ENCODE results near the gene PRKAR2B. TPM values are rescaled to one million over a fixed set of nuclear protein-coding genes. Genes with fewer than 3 reads are reported as not detected.

PRKAR2B gene
- total and polyA plus RNA-seq, 7 donors = 1.3 to 3.5 (median 1.7) TPM

DNA sequence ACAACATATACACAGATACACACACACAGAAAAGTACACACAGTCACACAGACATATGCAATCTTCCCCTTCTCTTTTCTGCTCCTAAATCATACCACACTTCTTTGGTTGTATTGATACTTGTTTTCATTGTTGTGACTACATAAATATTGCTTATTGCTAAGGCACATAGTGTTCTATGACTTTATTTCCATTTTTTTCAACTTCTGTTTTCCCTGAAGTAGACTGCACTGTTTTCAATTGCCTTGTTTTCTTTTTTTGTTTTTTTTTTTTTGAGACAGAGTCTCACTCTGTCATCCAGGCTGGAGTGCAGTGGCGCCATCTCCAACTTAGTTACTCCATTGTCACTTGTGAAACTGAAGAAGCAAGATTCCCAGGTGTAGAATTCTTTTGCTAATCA is 10.0 kb upstream of the PRKAR2B start:
- no peak for TF ChIP-seq CTCF (IDR thresholded peaks at IDR 0.05)
- no peaks in the 10 kb centered on the region for H3K9me3 ChIP-seq
- 73 to 90% (median 86%) methylated on average over 1 of the region's 1 CpG for WGBS, 3 donors
- no peak overlapping the region for H3K4me3 ChIP-seq
- H3K4me1 ChIP-seq = no peaks in the 10 kb centered on the region
- H3K27ac ChIP-seq = no peak overlapping the region
- no peak for DNase-seq
- H3K27me3 ChIP-seq (ENCODE audit: insufficient read depth in 3 of 3, low read length in 2 of 3) = no peaks in the 10 kb centered on the region
- intact Hi-C loops (cut with DNase I) = no loop called here
- ATAC-seq = no peak
- no peaks in the 10 kb centered on the region for H3K36me3 ChIP-seq (ENCODE audit: insufficient read depth in 1 of 2, low read depth in 1 of 2)

DNA sequence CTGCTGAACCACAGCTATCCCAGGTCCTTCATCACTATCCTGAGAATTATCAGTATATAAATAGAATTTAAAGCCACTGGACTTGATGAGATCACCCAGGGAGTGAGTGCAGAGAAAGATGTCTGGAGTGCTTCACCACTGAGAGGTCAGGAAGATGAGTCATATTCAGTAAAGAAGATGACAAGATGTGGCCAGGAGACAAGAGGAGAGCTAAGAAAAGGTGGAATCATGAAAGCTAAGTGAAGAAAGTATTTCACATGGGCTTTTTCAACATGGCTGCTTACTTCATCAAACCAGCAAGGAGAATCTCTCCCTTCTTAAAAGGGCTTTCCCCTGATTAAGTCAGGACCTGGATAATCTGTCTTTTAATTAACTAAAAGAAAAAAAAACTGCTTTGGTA is 9.1 kb upstream of the PRKAR2B start:
- no peak for ATAC-seq
- no peak overlapping the region for H3K27ac ChIP-seq
- no peaks in the 10 kb centered on the region for H3K36me3 ChIP-seq (ENCODE audit: insufficient read depth in 1 of 2, low read depth in 1 of 2)
- intact Hi-C loops (cut with DNase I) = no loop called here
- no peaks in the 10 kb centered on the region for H3K4me1 ChIP-seq
- TF ChIP-seq CTCF (IDR thresholded peaks at IDR 0.05) = no peak
- no peak for DNase-seq
- H3K27me3 ChIP-seq (ENCODE audit: insufficient read depth in 3 of 3, low read length in 2 of 3) = no peaks in the 10 kb centered on the region
- no peak overlapping the region for H3K4me3 ChIP-seq
- H3K9me3 ChIP-seq = no peaks in the 10 kb centered on the region

DNA sequence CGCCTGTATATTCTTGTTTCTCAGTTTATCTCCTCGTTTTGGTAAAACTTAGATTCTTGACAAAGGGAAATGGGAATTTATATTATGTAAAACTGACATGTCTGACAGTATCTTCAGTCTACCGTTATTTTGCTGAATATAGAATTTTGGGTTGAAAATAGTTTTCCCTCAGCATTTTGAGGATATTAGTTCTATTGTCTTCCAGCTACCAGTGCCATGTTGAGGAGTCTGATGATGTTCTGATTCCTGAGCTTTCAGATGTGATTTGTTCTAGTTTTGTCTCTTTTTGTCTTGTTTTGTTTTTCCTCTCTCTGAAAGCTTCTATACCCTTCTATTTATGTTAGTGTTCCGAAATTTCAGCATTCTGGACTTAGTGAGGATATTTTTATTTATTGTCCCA is 8.0 kb upstream of the PRKAR2B start:
- intact Hi-C loops (cut with DNase I) = no loop called here

DNA sequence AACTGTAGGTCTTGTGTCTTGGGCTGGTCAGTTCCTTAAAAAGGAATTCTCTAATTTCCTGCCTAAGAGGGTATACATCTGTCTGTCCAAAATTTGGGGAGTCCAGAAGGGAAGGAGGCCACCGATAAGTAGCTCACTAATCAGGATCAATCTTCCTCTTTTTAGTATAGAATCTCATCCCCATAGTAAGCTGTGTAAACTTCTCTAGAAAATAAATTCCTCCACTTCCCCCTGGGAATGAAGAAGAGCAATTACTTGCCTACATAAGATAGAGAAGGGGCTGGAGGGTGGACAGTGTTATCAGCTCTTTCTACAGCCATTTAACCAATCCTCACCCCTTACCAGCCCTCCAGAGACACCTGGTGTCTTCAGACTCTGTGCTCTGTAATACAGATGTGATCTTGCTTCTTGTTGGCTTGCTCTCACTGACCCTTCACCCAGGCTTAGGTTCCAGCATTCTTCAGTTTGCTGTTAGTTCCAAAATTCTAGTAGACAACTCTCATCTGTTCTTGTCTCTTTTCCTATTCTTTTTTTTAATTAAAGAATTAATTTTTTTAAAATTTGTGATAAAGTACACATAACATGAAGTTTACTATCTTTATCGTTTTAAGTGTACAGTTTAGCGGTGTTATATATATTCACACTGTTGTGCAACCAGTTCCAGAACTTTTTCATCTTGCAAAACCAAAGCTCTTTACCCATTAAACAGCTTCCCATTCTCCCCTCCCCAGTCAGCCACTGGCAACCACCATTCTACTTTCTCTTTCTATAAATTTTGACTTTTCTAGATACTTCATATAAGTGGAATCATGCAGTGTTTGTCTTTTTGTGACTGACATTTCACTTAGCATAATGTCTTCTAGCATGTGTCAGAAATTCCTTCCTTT is 6.5 kb upstream of the PRKAR2B start:
- H3K9me3 ChIP-seq = no peaks in the 10 kb centered on the region
- intact Hi-C loops (cut with DNase I) = no loop called here
- no peak overlapping the region for H3K27ac ChIP-seq
- TF ChIP-seq CTCF (IDR thresholded peaks at IDR 0.05) = no peak
- H3K27me3 ChIP-seq (ENCODE audit: insufficient read depth in 3 of 3, low read length in 2 of 3) = no peaks in the 10 kb centered on the region
- H3K36me3 ChIP-seq (ENCODE audit: insufficient read depth in 1 of 2, low read depth in 1 of 2) = no peaks in the 10 kb centered on the region
- no peak overlapping the region for H3K4me3 ChIP-seq
- 78 to 93% (median 92%) methylated on average over 3 of the region's 3 CpGs for WGBS, 3 donors
- ATAC-seq = no peak
- no peaks in the 10 kb centered on the region for H3K4me1 ChIP-seq
- no peak for DNase-seq

More for the DNA sequence above, 8.0 kb upstream of the PRKAR2B start:
- H3K36me3 ChIP-seq (ENCODE audit: insufficient read depth in 1 of 2, low read depth in 1 of 2) = no peaks in the 10 kb centered on the region
- ATAC-seq (no peak), DNase-seq (no peak)
- H3K27me3 ChIP-seq (ENCODE audit: insufficient read depth in 3 of 3, low read length in 2 of 3) = no peaks in the 10 kb centered on the region
- H3K9me3 ChIP-seq = no peaks in the 10 kb centered on the region
- no peak overlapping the region for H3K4me3 ChIP-seq
- WGBS, 3 donors = 79 to 93% (median 89%) methylated on average over 4 of the region's 4 CpGs
- TF ChIP-seq CTCF (IDR thresholded peaks at IDR 0.05) = no peak
- no peak overlapping the region for H3K27ac ChIP-seq
- no peaks in the 10 kb centered on the region for H3K4me1 ChIP-seq

Data from psoas muscle (tissue), 8 donors.